Measurements from ENCODE around the gene WWOX. TPM values are rescaled to one million over a fixed set of nuclear protein-coding genes. Genes with fewer than 3 reads are reported as not detected.

WWOX gene
- total and polyA plus RNA-seq, 2 donors (not counting 3 experiments of a cell fraction or from before 2014, with no cell fraction given) = 6.2 to 12.5 TPM

DNA sequence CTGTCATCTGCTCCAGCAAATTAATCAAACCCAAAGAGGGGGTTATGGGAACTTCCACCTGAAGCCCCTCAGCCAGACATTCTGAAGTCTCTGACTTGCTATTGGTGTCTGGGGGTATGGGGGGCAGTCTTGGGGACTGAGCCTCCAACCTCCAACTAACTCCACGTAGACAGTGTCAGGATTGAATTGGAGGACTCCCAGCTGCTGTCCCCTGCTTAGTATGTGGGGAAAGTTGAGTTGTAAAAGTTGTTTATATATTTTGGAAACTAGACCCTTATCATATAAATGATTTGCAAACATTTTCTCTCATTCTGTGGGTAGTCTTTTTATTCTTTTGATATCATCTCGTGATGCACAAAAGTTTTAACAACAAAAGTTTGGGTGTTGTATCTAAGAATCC is 689.2 kb downstream of the WWOX start:
- H3K27ac ChIP-seq (ENCODE audit: insufficient read depth, low read depth, low read length) = no peak overlapping the region
- H3K9ac ChIP-seq (replicated peaks; ENCODE audit: extremely low read depth, insufficient read depth, low read length) = no peak overlapping the region
- no peaks in the 10 kb centered on the region for H4K20me1 ChIP-seq (replicated peaks; ENCODE audit: control insufficient read depth, extremely low read depth, insufficient read depth, low read length)
- dilution Hi-C loops (cut with MboI; ENCODE audit: extremely low pct_ligation_motif_present, low sequenced_read_pairs) = no loop called here
- H2AFZ ChIP-seq (ENCODE audit: low read depth, low read length) = no peak overlapping the region
- no peaks in the 10 kb centered on the region for H3K79me2 ChIP-seq (ENCODE audit: control insufficient read depth, insufficient read depth, low read length)
- intact Hi-C loops (cut with micrococcal nuclease) = no loop called here
- no peak overlapping the region for H3K4me3 ChIP-seq (replicated peaks in 1 of 3; ENCODE audit: insufficient read depth in 1 of 3, low read depth in 1 of 3, low read length in 3 of 3)
- H3K4me1 ChIP-seq (ENCODE audit: control insufficient read depth, extremely low read depth, insufficient read depth, low read length) = no peaks in the 10 kb centered on the region
- no peak overlapping the region for H3K4me2 ChIP-seq (ENCODE audit: insufficient read depth, low read length)
- H3K27me3 ChIP-seq (ENCODE audit: control insufficient read depth in 2 of 2, insufficient read depth in 2 of 2, low read length in 2 of 2) = no peaks in the 10 kb centered on the region
- H3K9me1 ChIP-seq (replicated peaks; ENCODE audit: control insufficient read depth, extremely low read depth, insufficient read depth, low read length) = no peaks in the 10 kb centered on the region
- H3K9me3 ChIP-seq (replicated peaks; ENCODE audit: control insufficient read depth, insufficient read depth, low read length) = peaks cover 3% of the 10 kb centered on the region
- ChIA-PET CTCF (no interaction called here), POLR2A (no interaction called here)
- H3K36me3 ChIP-seq (ENCODE audit: control insufficient read depth in 2 of 2, extremely low read depth in 1 of 2, insufficient read depth in 2 of 2, low read length in 2 of 2) = no peaks in the 10 kb centered on the region
- no peak for TF ChIP-seq MYC (IDR thresholded peaks at IDR 0.05; ENCODE audit: low read depth, low read length)
- no peak for TF ChIP-seq JUN (IDR thresholded peaks at IDR 0.05; ENCODE audit: borderline replicate concordance, insufficient read depth, insufficient read length, low read depth)
- TF ChIP-seq, protein P1, sequence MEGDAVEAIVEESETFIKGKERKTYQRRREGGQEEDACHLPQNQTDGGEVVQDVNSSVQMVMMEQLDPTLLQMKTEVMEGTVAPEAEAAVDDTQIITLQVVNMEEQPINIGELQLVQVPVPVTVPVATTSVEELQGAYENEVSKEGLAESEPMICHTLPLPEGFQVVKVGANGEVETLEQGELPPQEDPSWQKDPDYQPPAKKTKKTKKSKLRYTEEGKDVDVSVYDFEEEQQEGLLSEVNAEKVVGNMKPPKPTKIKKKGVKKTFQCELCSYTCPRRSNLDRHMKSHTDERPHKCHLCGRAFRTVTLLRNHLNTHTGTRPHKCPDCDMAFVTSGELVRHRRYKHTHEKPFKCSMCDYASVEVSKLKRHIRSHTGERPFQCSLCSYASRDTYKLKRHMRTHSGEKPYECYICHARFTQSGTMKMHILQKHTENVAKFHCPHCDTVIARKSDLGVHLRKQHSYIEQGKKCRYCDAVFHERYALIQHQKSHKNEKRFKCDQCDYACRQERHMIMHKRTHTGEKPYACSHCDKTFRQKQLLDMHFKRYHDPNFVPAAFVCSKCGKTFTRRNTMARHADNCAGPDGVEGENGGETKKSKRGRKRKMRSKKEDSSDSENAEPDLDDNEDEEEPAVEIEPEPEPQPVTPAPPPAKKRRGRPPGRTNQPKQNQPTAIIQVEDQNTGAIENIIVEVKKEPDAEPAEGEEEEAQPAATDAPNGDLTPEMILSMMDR (IDR thresholded peaks at IDR 0.05; ENCODE audit: extremely low read depth in 1 of 2, insufficient read depth in 1 of 2, low read depth in 1 of 2, low read length in 2 of 2) = no peak
- no peak for TF ChIP-seq POLR2AphosphoS5 (IDR thresholded peaks at IDR 0.05; ENCODE audit: insufficient read depth, low read depth, low read length)
- TF ChIP-seq EZH2 (IDR thresholded peaks at IDR 0.05; ENCODE audit: borderline replicate concordance, low read depth, low read length, severe bottlenecking) = no peak
- no peak for TF ChIP-seq MAX (IDR thresholded peaks at IDR 0.05; ENCODE audit: insufficient read depth, insufficient read length)
- no peak for TF ChIP-seq GATA2 (IDR thresholded peaks at IDR 0.05; ENCODE audit: insufficient read depth, insufficient read length, low read depth, low read length)
- no peak for TF ChIP-seq FOS (IDR thresholded peaks at IDR 0.05; ENCODE audit: borderline replicate concordance, insufficient read depth, low read length)
- no peak for TF ChIP-seq POLR2A (IDR thresholded peaks at IDR 0.05; ENCODE audit: low read depth, low read length)
- DNase-seq (ENCODE audit: low read depth, low spot score) (no peak), FAIRE-seq (no peak)
- BruUV-seq (replicated peaks) = no TSS peak
